AG09309 (cell line): ENCODE results near the gene XPC.

Experiments used
- DNase-seq: peaks from one replicate; pipeline ENCODE4 v3.0.0-alpha.2; 2010; ENCODE audit warnings: low read depth
- H3K4me3 ChIP-seq: 2 replicates; pipeline ENCODE4 v1.5.1; 2011; ENCODE audit warnings: mild to moderate bottlenecking, low read depth, low read length, moderate library complexity; ENCODE audit not compliant: control insufficient read depth
- TF ChIP-seq, protein P1 (sequence below): IDR thresholded peaks from 2 replicates; pipeline ENCODE4 v1.5.1; 2011; ENCODE audit warnings: mild to moderate bottlenecking, low read depth, low read length, inconsistent platforms; ENCODE audit not compliant: insufficient read depth, control insufficient read depth; ENCODE audit errors: missing control alignments

XPC gene

DNA sequence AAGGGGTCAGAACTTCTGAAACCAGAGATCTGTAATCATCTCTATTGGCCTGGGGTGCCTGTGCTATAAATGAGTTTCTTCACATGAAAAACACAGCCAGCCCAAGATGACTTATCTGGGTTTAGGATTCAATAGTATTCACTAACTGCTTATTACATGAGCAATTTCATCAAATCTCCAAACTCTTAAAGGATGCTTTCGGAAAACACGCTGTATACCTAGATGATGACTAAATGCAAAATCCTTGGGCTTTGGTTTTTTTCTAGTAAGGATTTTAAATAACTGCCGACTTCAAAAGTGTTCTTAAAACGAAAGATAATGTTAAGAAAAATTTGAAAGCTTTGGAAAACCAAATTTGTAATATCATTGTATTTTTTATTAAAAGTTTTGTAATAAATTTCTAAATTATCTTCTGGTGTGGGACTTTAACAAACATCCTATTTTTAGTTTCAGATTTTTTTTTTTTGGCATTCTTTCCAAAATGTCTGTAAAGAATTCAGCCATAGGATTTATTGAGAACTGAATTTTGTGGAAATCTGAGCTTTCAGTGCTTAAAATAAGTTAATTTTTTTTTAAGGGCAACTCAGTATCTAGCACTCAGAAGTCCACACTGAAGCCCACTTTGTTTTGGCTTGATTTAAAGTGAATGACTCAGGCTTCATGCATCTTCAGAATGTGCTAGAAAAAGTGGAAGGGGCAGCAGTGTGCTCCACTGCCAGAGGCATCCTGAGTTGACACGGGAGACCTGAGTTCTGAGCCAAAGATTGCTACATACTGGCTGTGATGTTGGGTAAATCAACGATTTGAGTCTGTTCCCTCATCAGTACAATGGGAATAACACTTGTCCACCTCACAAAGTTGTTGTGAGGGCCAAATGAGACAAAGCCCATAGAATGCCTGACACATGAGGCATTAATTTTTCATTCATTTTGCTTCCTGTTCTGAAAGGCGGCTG, 34.9 kb downstream of the XPC start:
- TF ChIP-seq, protein P1, sequence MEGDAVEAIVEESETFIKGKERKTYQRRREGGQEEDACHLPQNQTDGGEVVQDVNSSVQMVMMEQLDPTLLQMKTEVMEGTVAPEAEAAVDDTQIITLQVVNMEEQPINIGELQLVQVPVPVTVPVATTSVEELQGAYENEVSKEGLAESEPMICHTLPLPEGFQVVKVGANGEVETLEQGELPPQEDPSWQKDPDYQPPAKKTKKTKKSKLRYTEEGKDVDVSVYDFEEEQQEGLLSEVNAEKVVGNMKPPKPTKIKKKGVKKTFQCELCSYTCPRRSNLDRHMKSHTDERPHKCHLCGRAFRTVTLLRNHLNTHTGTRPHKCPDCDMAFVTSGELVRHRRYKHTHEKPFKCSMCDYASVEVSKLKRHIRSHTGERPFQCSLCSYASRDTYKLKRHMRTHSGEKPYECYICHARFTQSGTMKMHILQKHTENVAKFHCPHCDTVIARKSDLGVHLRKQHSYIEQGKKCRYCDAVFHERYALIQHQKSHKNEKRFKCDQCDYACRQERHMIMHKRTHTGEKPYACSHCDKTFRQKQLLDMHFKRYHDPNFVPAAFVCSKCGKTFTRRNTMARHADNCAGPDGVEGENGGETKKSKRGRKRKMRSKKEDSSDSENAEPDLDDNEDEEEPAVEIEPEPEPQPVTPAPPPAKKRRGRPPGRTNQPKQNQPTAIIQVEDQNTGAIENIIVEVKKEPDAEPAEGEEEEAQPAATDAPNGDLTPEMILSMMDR, result no peak
- H3K4me3 ChIP-seq, result no peak overlapping the region
- DNase-seq, result peak; percentile 87

GRCh38 chr3:14142567-14143270, 35.7 kb downstream of the XPC start:
- H3K4me3 ChIP-seq, result no peak overlapping the region
- no peak for DNase-seq
- TF ChIP-seq, protein P1, result no peak

- TF ChIP-seq, protein P1, result no peak
- no peak overlapping the region for H3K4me3 ChIP-seq
- DNase-seq, result no peak
Observed at GRCh38 chr3:14141602-14142341, 36.6 kb downstream of the XPC start.

DNA sequence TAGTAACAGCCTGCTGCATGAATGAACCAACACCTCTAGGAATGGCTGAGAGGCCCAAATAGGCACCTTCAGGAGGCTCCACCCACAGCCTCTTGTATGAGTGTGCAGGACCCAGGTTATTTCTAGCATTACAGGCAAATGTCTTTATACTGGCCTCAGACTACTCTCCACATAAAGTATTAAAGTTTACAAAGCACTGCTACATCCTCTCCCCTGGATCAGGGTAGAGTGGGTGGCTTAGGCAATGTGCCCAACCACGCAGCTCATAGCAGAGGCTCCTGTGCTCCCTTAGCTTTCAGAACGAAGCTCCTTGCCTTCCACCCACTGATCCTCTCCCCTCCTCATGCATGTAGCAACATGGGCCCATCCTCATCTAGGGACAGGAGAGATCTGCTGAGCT, 37.3 kb downstream of the XPC start:
- no peak for DNase-seq
- H3K4me3 ChIP-seq, result no peak overlapping the region
- TF ChIP-seq, protein P1, result no peak

DNA sequence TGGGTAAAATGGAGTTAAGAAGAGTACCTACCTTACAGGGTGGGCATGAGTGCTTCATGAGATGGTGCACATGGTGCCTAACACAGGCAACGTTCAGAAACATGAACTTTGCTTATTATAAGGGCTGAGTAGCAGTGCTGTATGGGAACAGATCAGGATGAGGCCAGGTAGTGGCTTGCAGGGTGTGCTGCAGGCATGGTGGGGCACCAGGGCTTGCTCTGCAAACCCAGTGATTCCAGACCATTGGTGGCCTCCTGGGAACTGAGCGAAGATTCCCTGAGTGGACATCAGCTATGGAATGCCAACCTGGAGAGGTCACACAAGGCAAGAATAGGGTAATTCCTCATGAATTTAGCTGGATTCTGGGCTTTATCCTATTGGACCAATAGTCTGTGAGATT, 37.7 kb downstream of the XPC start:
- TF ChIP-seq, protein P1, result no peak
- H3K4me3 ChIP-seq, result no peak overlapping the region
- DNase-seq, result no peak

DNA sequence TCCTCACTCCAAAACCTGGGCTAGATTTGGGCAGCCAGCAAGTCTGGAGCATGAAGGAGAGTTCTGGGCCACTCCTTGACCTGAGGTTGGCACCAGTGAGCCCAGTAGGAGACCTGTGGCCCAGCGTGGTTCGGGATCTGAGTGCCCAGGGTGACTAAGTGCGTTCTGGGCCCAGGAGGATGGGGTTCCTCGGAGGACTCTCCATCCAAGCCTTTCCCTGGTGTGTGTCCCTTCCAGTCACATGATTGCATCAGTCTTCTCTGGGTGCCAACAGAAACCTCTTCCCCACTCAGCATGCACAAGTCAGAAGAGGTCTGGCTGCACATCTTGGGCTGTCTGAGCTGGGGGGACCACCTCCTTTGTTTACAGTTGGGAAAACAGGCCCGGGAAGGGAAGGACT, 38.6 kb downstream of the XPC start:
- no peak overlapping the region for H3K4me3 ChIP-seq
- TF ChIP-seq, protein P1, result no peak
- DNase-seq, result no peak
